Panc1 (cell line): Measurements from ENCODE around the gene POLD2.

Experiments used
- CTCF ChIP-seq: fragments of 450-650 bp; IDR thresholded peaks from 2 replicates; pipeline ENCODE4 v1.5.1; 2017; ENCODE audit warnings: mild to moderate bottlenecking
- POLR2AphosphoS5 ChIP-seq: IDR thresholded peaks from 2 replicates; pipeline ENCODE4 v1.6.1; 2012; ENCODE audit warnings: mild to moderate bottlenecking, low read depth, low read length, moderate library complexity
- REST ChIP-seq, 2 experiments: IDR thresholded peaks; 2 replicates each; pipeline ENCODE4 v1.6.1; 2011 to 2012; ENCODE audit warnings: low read depth in 2 of 2, control low read depth in 1 of 2, low read length in 1 of 2, mild to moderate bottlenecking in 1 of 2, moderate library complexity in 1 of 2; ENCODE audit not compliant: insufficient read depth in 1 of 2

GRCh38 chr7:44117801-44118429 lies 5.4 kb downstream of the POLD2 start:
- TF ChIP-seq POLR2AphosphoS5 (no peak), REST (IDR thresholded peaks at IDR 0.05; ENCODE audit: insufficient read depth in 1 of 2, low read depth in 2 of 2, low read length in 1 of 2) (no peak), CTCF (no peak)
